ENCODE data around the gene TDP2. TPM values are rescaled to one million over a fixed set of nuclear protein-coding genes. Genes with fewer than 3 reads are reported as not detected.
"Not testable (repeated sequence)": the region's sequence is repeated elsewhere in the genome, so short reads cannot be mapped to it uniquely, and the experiment has no call there.

The TDP2 gene
- total and polyA plus RNA-seq, 8 donors = 14.7 to 41.9 (median 18.8) TPM

GRCh38 chr6:24663189-24663588 is 3.5 kb downstream of the TDP2 start:
- intact Hi-C loops (cut with DNase I) = no loop called here
- DNase-seq = no peak
- H3K4me3 ChIP-seq = no peak overlapping the region
- peaks cover 0 to 19% (median 12%) of the 10 kb centered on the region in 3 donors for H3K4me1 ChIP-seq
- WGBS, 2 donors = 96 to 100% methylated on average over 1 of the region's 1 CpG
- no peaks in the 10 kb centered on the region for H3K9me3 ChIP-seq
- H3K27ac ChIP-seq = no peak overlapping the region
- TF ChIP-seq, protein P1, sequence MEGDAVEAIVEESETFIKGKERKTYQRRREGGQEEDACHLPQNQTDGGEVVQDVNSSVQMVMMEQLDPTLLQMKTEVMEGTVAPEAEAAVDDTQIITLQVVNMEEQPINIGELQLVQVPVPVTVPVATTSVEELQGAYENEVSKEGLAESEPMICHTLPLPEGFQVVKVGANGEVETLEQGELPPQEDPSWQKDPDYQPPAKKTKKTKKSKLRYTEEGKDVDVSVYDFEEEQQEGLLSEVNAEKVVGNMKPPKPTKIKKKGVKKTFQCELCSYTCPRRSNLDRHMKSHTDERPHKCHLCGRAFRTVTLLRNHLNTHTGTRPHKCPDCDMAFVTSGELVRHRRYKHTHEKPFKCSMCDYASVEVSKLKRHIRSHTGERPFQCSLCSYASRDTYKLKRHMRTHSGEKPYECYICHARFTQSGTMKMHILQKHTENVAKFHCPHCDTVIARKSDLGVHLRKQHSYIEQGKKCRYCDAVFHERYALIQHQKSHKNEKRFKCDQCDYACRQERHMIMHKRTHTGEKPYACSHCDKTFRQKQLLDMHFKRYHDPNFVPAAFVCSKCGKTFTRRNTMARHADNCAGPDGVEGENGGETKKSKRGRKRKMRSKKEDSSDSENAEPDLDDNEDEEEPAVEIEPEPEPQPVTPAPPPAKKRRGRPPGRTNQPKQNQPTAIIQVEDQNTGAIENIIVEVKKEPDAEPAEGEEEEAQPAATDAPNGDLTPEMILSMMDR (IDR thresholded peaks at IDR 0.05) = no peak
- H3K36me3 ChIP-seq = peaks cover 0 to 3% (median 0%) of the 10 kb centered on the region in 3 donors
- no peaks in the 10 kb centered on the region for H3K27me3 ChIP-seq
- no peak for ATAC-seq
- FAIRE-seq = no peak

- peaks cover 0 to 13% (median 12%) of the 10 kb centered on the region in 3 donors for H3K4me1 ChIP-seq
- TF ChIP-seq, protein P1 (IDR thresholded peaks at IDR 0.05) = no peak
- ATAC-seq = no peak
Observed at GRCh38 chr6:24662236-24662635, 4.5 kb downstream of the TDP2 start.

GRCh38 chr6:24661759-24662158 is 4.9 kb downstream of the TDP2 start:
- DNase-seq; intact Hi-C loops (cut with DNase I); ATAC-seq; H3K36me3 ChIP-seq; H3K9me3 ChIP-seq; FAIRE-seq; H3K4me3 ChIP-seq; H3K27me3 ChIP-seq; H3K27ac ChIP-seq: not testable (repeated sequence)
- peaks cover 0 to 13% (median 12%) of the 10 kb centered on the region in 3 donors for H3K4me1 ChIP-seq
- WGBS, 2 donors = 56 to 76% methylated on average over 5 of the region's 5 CpGs

More at GRCh38 chr6:24662236-24662635, 4.5 kb downstream of the TDP2 start:
- Histone ChIP-seq H3K27me3 (no peaks in the 10 kb centered on the region), H3K4me3 (no peak overlapping the region), H3K36me3 (peaks cover 0 to 3% (median 0%) of the 10 kb centered on the region in 3 donors), H3K9me3 (no peaks in the 10 kb centered on the region), H3K27ac (no peak overlapping the region)
- intact Hi-C loops (cut with DNase I) = no loop called here
- DNase-seq (no peak), FAIRE-seq (no peak)
- WGBS, 2 donors = 81 to 84% methylated on average over 10 of the region's 10 CpGs

- no peak overlapping the region for H3K27ac ChIP-seq
Observed at GRCh38 chr6:24660105-24660504, 6.6 kb downstream of the TDP2 start.

GRCh38 chr6:24659561-24659960 is 7.1 kb downstream of the TDP2 start:
- no peaks in the 10 kb centered on the region for H3K9me3 ChIP-seq
- H3K4me1 ChIP-seq = peaks cover 0 to 6% (median 2%) of the 10 kb centered on the region in 3 donors
- DNase-seq = no peak
- FAIRE-seq = no peak
- intact Hi-C loops (cut with DNase I) = no loop called here
- peak in 1 of 4 donors; percentile 47 for ATAC-seq
- peaks cover 0 to 3% (median under 1%) of the 10 kb centered on the region in 3 donors for H3K36me3 ChIP-seq
- peak overlapping the region in 1 of 4 donors; percentile 14 for H3K27ac ChIP-seq
- H3K27me3 ChIP-seq = no peaks in the 10 kb centered on the region
- TF ChIP-seq, protein P1 (IDR thresholded peaks at IDR 0.05) = no peak
- WGBS, 2 donors = 51 to 54% methylated on average over 1 of the region's 1 CpG
- H3K4me3 ChIP-seq = no peak overlapping the region

More at GRCh38 chr6:24660105-24660504, 6.6 kb downstream of the TDP2 start:
- TF ChIP-seq, protein P1 (IDR thresholded peaks at IDR 0.05) = no peak
- H3K9me3 ChIP-seq = no peaks in the 10 kb centered on the region
- intact Hi-C loops (cut with DNase I) = no loop called here
- peaks cover 4 to 6% (median 6%) of the 10 kb centered on the region in 3 donors for H3K4me1 ChIP-seq
- peaks cover 0 to 3% (median 0%) of the 10 kb centered on the region in 3 donors for H3K36me3 ChIP-seq
- DNase-seq (no peak), FAIRE-seq (no peak), ATAC-seq (no peak)
- no peak overlapping the region for H3K4me3 ChIP-seq
- no peaks in the 10 kb centered on the region for H3K27me3 ChIP-seq
- 88 to 91% methylated on average over 2 of the region's 2 CpGs for WGBS, 2 donors

Data from pancreas (tissue), 10 donors.